ENCODE data around the gene PROB1. TPM values are rescaled to one million over a fixed set of nuclear protein-coding genes. Genes with fewer than 3 reads are reported as not detected.

The PROB1 gene
- total and polyA plus RNA-seq, 2 of the 13 experiments (the other 11 are each of a cell fraction or from before 2014, with no cell fraction given): 0.69 to 1.1 TPM

DNA sequence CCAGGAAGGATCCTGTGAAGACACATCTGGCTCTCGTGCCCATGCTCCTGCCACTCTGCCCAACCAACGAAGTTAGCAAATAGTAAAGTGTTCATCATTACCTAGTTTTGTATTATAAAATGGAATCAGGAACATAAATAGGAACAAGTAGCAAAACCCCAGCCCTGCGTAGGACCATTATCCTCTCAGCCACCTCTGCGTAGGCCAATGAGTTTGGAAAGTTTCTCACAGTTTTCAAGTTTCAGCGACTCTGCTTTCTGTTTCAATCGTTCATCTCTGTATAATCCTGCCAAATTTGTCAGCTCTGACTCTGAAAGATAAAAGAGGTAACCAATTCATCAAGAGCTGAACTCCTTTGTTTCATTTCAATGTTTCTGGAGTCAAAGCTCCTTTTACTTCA lies 19.1 kb upstream of the PROB1 start:
- CTCF ChIA-PET (ENCODE audit: low intra/inter-chr PET ratio, low total read pairs): no interaction called here
- no peak overlapping the region for H3K27ac ChIP-seq (ENCODE audit: extremely low read length, insufficient read depth, low read length)
- POLR2A ChIA-PET: no interaction called here
- in situ Hi-C loops (cut with HindIII; ENCODE audit: extremely low pct_ligation_motif_present, low pct_unique_long_range_greater_than_20kb): no loop called here
- H4K20me1 ChIP-seq (ENCODE audit: insufficient read depth, low read length): no peaks in the 10 kb centered on the region
- no TSS peak for BruUV-seq (replicated peaks)
- no peak for FAIRE-seq
- H3K79me2 ChIP-seq (ENCODE audit: insufficient read depth, low read length): no peaks in the 10 kb centered on the region
- TF ChIP-seq ARNT2 (CRISPR knock-in tag; IDR thresholded peaks at IDR 0.05; ENCODE audit: low read depth): no peak
- TF ChIP-seq NR2F6 (IDR thresholded peaks at IDR 0.05): no peak
- no peak for TF ChIP-seq NR2F6 (CRISPR knock-in tag; IDR thresholded peaks at IDR 0.05)
- TF ChIP-seq SP5 (CRISPR knock-in tag; IDR thresholded peaks at IDR 0.05; ENCODE audit: borderline replicate concordance, low read depth): no peak
- TF ChIP-seq MBNL3 (CRISPR knock-in tag; conservative IDR thresholded peaks at IDR 0.05): no peak
- TF ChIP-seq, protein P1, sequence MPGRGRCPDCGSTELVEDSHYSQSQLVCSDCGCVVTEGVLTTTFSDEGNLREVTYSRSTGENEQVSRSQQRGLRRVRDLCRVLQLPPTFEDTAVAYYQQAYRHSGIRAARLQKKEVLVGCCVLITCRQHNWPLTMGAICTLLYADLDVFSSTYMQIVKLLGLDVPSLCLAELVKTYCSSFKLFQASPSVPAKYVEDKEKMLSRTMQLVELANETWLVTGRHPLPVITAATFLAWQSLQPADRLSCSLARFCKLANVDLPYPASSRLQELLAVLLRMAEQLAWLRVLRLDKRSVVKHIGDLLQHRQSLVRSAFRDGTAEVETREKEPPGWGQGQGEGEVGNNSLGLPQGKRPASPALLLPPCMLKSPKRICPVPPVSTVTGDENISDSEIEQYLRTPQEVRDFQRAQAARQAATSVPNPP (CRISPR knock-in tag; IDR thresholded peaks at IDR 0.05): no peak
- no peak for TF ChIP-seq RFXANK (CRISPR knock-in tag; IDR thresholded peaks at IDR 0.05)
- no peak for TF ChIP-seq JARID2 (CRISPR knock-in tag; IDR thresholded peaks at IDR 0.05; ENCODE audit: insufficient replicate concordance)
- no peak for TF ChIP-seq ZNF891 (CRISPR knock-in tag; IDR thresholded peaks at IDR 0.05)
- no peak for TF ChIP-seq ZNF75D (CRISPR knock-in tag; IDR thresholded peaks at IDR 0.05; ENCODE audit: borderline replicate concordance)
- TF ChIP-seq, protein P2, sequence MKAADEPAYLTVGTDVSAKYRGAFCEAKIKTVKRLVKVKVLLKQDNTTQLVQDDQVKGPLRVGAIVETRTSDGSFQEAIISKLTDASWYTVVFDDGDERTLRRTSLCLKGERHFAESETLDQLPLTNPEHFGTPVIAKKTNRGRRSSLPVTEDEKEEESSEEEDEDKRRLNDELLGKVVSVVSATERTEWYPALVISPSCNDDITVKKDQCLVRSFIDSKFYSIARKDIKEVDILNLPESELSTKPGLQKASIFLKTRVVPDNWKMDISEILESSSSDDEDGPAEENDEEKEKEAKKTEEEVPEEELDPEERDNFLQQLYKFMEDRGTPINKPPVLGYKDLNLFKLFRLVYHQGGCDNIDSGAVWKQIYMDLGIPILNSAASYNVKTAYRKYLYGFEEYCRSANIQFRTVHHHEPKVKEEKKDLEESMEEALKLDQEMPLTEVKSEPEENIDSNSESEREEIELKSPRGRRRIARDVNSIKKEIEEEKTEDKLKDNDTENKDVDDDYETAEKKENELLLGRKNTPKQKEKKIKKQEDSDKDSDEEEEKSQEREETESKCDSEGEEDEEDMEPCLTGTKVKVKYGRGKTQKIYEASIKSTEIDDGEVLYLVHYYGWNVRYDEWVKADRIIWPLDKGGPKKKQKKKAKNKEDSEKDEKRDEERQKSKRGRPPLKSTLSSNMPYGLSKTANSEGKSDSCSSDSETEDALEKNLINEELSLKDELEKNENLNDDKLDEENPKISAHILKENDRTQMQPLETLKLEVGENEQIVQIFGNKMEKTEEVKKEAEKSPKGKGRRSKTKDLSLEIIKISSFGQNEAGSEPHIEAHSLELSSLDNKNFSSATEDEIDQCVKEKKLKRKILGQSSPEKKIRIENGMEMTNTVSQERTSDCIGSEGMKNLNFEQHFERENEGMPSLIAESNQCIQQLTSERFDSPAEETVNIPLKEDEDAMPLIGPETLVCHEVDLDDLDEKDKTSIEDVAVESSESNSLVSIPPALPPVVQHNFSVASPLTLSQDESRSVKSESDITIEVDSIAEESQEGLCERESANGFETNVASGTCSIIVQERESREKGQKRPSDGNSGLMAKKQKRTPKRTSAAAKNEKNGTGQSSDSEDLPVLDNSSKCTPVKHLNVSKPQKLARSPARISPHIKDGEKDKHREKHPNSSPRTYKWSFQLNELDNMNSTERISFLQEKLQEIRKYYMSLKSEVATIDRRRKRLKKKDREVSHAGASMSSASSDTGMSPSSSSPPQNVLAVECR (CRISPR knock-in tag; IDR thresholded peaks at IDR 0.05; ENCODE audit: borderline replicate concordance): no peak
- no peak for TF ChIP-seq ZNF558 (CRISPR knock-in tag; IDR thresholded peaks at IDR 0.05; ENCODE audit: borderline replicate concordance)
- TF ChIP-seq, protein P3, sequence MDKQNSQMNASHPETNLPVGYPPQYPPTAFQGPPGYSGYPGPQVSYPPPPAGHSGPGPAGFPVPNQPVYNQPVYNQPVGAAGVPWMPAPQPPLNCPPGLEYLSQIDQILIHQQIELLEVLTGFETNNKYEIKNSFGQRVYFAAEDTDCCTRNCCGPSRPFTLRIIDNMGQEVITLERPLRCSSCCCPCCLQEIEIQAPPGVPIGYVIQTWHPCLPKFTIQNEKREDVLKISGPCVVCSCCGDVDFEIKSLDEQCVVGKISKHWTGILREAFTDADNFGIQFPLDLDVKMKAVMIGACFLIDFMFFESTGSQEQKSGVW (CRISPR knock-in tag; IDR thresholded peaks at IDR 0.05; ENCODE audit: borderline replicate concordance): no peak
- TF ChIP-seq, protein P4, sequence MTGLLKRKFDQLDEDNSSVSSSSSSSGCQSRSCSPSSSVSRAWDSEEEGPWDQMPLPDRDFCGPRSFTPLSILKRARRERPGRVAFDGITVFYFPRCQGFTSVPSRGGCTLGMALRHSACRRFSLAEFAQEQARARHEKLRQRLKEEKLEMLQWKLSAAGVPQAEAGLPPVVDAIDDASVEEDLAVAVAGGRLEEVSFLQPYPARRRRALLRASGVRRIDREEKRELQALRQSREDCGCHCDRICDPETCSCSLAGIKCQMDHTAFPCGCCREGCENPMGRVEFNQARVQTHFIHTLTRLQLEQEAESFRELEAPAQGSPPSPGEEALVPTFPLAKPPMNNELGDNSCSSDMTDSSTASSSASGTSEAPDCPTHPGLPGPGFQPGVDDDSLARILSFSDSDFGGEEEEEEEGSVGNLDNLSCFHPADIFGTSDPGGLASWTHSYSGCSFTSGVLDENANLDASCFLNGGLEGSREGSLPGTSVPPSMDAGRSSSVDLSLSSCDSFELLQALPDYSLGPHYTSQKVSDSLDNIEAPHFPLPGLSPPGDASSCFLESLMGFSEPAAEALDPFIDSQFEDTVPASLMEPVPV (CRISPR knock-in tag; IDR thresholded peaks at IDR 0.05): no peak
- TF ChIP-seq ZNF234 (CRISPR knock-in tag; conservative IDR thresholded peaks at IDR 0.05): no peak
- no peaks in the 10 kb centered on the region for H3K27me3 ChIP-seq (ENCODE audit: control insufficient read depth in 1 of 2, insufficient read depth in 2 of 2, low read length in 2 of 2)
- no peak overlapping the region for H3K9ac ChIP-seq (ENCODE audit: insufficient read depth, low read depth, low read length)
- intact Hi-C loops (cut with micrococcal nuclease; ENCODE audit: unreplicated experiment): no loop called here
- no peaks in the 10 kb centered on the region for H3K36me3 ChIP-seq (replicated peaks in 1 of 2; ENCODE audit: control insufficient read depth in 1 of 2, insufficient read depth in 2 of 2, low read length in 2 of 2)
- WGBS (ENCODE audit: low lambda C conversion rate): 93% methylated on average over 6 of the region's 6 CpGs
- H2AFZ ChIP-seq (ENCODE audit: low read length): no peak overlapping the region
- no peak overlapping the region for H3K4me3 ChIP-seq (replicated peaks in 1 of 3; ENCODE audit: insufficient read depth in 1 of 3, low read depth in 2 of 3, low read length in 3 of 3)
- no peak for ATAC-seq
- H3K9me3 ChIP-seq (ENCODE audit: low read length): no peaks in the 10 kb centered on the region
- DNase-seq (ENCODE audit: low spot score): no peak
- H3K4me1 ChIP-seq (ENCODE audit: insufficient read depth, low read length): peaks cover 31% of the 10 kb centered on the region
- no peak overlapping the region for H3K4me2 ChIP-seq (ENCODE audit: low read depth, low read length)
